K562 (cell line): ENCODE data around the gene CLVS2. TPM values are rescaled to one million over a fixed set of nuclear protein-coding genes. Genes with fewer than 3 reads are reported as not detected.

Experiments used
- ATAC-seq: fragments of 200-7000 bp; cut with Tn5 transposase; 3 replicates; pipeline ENCODE4 v1.9.1; 2020; ENCODE audit warnings: moderate library complexity
- BruUV-seq: library from RNA; stranded (reverse); fragments of 400-500 nt; replicated peaks from 2 replicates; lab custom pipeline; 2021; lab: Mats Ljungman, UMichigan
- CTCF ChIA-PET: fragments of 300-600 bp; formaldehyde crosslinking; extraction: SDS; loops from one replicate; lab custom pipeline; 2021; ENCODE audit warnings: low intra/inter-chr PET ratio; lab: Yijun Ruan, JAX
- POLR2A ChIA-PET: fragments of 300-600, 350-650 bp; sonication (Branson Sonifier 250); formaldehyde crosslinking; extraction: SDS; loops from one replicate; lab custom pipeline; 2021; ENCODE audit warnings: antibody characterized with exemption, inconsistent platforms; lab: Yijun Ruan, JAX
- DNase-seq, 4 experiments: peaks; one replicate each; pipeline versions ENCODE4 v3.0.0 to v3.0.0-alpha.2; 2011 to 2018; ENCODE audit warnings: low spot score in 3 of 4, mixed read lengths in 3 of 4; ENCODE audit errors: extremely low read depth in 1 of 4
- FAIRE-seq: peaks from 2 replicates; lab custom pipeline; 2011; peaks lifted over from hg19 to GRCh38; lab: Jason Lieb, UNC
- H2AFZ ChIP-seq: 2 replicates; pipeline ENCODE4 v1.6.0; 2011; ENCODE audit warnings: low read depth, low read length, control low read depth, inconsistent platforms
- H3K27ac ChIP-seq: fragments of 200-600 bp; 3 replicates; pipeline ENCODE4 v1.8.0; 2011; ENCODE audit warnings: low read depth, mild to moderate bottlenecking, control low read depth, inconsistent platforms, low read length, moderate library complexity, mixed read lengths; ENCODE audit errors: extremely low read depth
- H3K27me3 ChIP-seq, 2 experiments: fragments of 300-600 bp in 1 of 2; 2 replicates in 1 of 2; 3 replicates in 1 of 2; pipeline versions ENCODE4 v1.6.0 to v1.8.0; 2011; ENCODE audit warnings: inconsistent platforms in 2 of 2, low read length in 2 of 2, mild to moderate bottlenecking in 1 of 2, mixed read lengths in 1 of 2, moderate library complexity in 1 of 2; ENCODE audit not compliant: control insufficient read depth in 2 of 2, insufficient read depth in 2 of 2
- H3K36me3 ChIP-seq: fragments of 300-600 bp; 3 replicates; pipeline ENCODE4 v1.8.0; 2011; ENCODE audit warnings: mild to moderate bottlenecking, low read length, inconsistent platforms; ENCODE audit not compliant: control insufficient read depth, insufficient read depth
- H3K4me1 ChIP-seq, 2 experiments: fragments of 200-600 bp in 1 of 2; replicated peaks in 1 of 2; 2 replicates in 1 of 2; 3 replicates in 1 of 2; pipeline versions ENCODE4 v1.5.1 to v1.8.0; 2011; ENCODE audit warnings: inconsistent platforms in 2 of 2, low read length in 2 of 2, mild to moderate bottlenecking in 1 of 2, mixed read lengths in 1 of 2, moderate library complexity in 1 of 2; ENCODE audit not compliant: control insufficient read depth in 2 of 2, insufficient read depth in 2 of 2
- H3K4me2 ChIP-seq: 2 replicates; pipeline ENCODE4 v1.6.1; 2011; ENCODE audit warnings: low read length, control low read depth, inconsistent platforms, mixed read lengths; ENCODE audit not compliant: insufficient read depth
- H3K4me3 ChIP-seq: fragments of 200-600 bp; sonication (generic), shearing (Covaris generic); 2 replicates; pipeline ENCODE4 v1.5.1; 2016; ENCODE audit warnings: control low read depth, inconsistent platforms
- H3K79me2 ChIP-seq: fragments of 200-600 bp; 3 replicates; pipeline ENCODE4 v1.8.0; 2011; ENCODE audit warnings: low read length, inconsistent platforms; ENCODE audit not compliant: control insufficient read depth, insufficient read depth
- H3K9ac ChIP-seq, 2 experiments: 2 replicates each; pipeline versions ENCODE4 v1.6.0 to v1.6.1; 2011; ENCODE audit warnings: low read depth in 2 of 2, low read length in 2 of 2, control low read depth in 1 of 2, inconsistent platforms in 1 of 2, mild to moderate bottlenecking in 1 of 2, mixed read lengths in 1 of 2; ENCODE audit not compliant: insufficient read depth in 1 of 2
- H3K9me1 ChIP-seq: one replicate; pipeline ENCODE4 v1.6.0; 2011; ENCODE audit warnings: inconsistent platforms, mild to moderate bottlenecking, low read length, moderate library complexity; ENCODE audit not compliant: control insufficient read depth, insufficient read depth
- H3K9me3 ChIP-seq: replicated peaks from 2 replicates; pipeline ENCODE4 v1.5.1; 2011; ENCODE audit warnings: low read depth, low read length, inconsistent platforms; ENCODE audit not compliant: control insufficient read depth, insufficient read depth
- H4K20me1 ChIP-seq: replicated peaks from 2 replicates; pipeline ENCODE4 v1.6.1; 2011; ENCODE audit warnings: low read length, inconsistent platforms, mixed read lengths; ENCODE audit not compliant: control insufficient read depth, insufficient read depth
- CBX2 ChIP-seq: fragments of 200-600 bp; sonication (generic); IDR thresholded peaks from one replicate; pipeline ENCODE4 v1.6.1; 2012; ENCODE audit warnings: mild to moderate bottlenecking, low read length, inconsistent platforms; ENCODE audit not compliant: insufficient read depth, poor library complexity, severe bottlenecking
- GABPA ChIP-seq: fragments of 200-800 bp; sonication (Bioruptor generic); conservative IDR thresholded peaks from 2 replicates; pipeline ENCODE4 v1.6.1; 2016; ENCODE audit warnings: low read depth, missing genetic modification characterization, missing compliant biosample characterization
- MAX ChIP-seq: sonication (generic); formaldehyde crosslinking; IDR thresholded peaks from 2 replicates; pipeline ENCODE4 v1.9.0; 2022; ENCODE audit warnings: mild to moderate bottlenecking, missing genetic modification reagents
- MTF1 ChIP-seq: fragments of 250-450 bp; sonication (Bioruptor Pico); IDR thresholded peaks from 2 replicates; pipeline ENCODE4 v1.9.0; 2021; ENCODE audit warnings: moderate library complexity, mild to moderate bottlenecking, inconsistent platforms, borderline replicate concordance
- MXD1 ChIP-seq: fragments of 250-450 bp; sonication (Bioruptor Pico); IDR thresholded peaks from 2 replicates; pipeline ENCODE4 v1.8.0; 2021; ENCODE audit warnings: borderline replicate concordance, mild to moderate bottlenecking, moderate library complexity; ENCODE audit not compliant: poor library complexity, severe bottlenecking
- RERE ChIP-seq: sonication (generic); formaldehyde crosslinking; IDR thresholded peaks from 2 replicates; pipeline ENCODE4 v1.8.0; 2023; ENCODE audit warnings: missing genetic modification reagents, mild to moderate bottlenecking, borderline replicate concordance
- SMARCC2 ChIP-seq: fragments of 450-650 bp; IDR thresholded peaks from 2 replicates; pipeline ENCODE4 v1.6.1; 2017; ENCODE audit warnings: antibody characterized with exemption, moderate library complexity, mild to moderate bottlenecking, low read depth
- STAG1 ChIP-seq: sonication (generic); formaldehyde crosslinking; IDR thresholded peaks from 2 replicates; pipeline ENCODE4 v1.5.0; 2020; ENCODE audit warnings: missing genetic modification reagents, borderline replicate concordance
- TAF7 ChIP-seq: fragments of 450-650 bp; IDR thresholded peaks from 2 replicates; pipeline ENCODE4 v1.6.1; 2016; ENCODE audit warnings: missing genetic modification characterization, missing compliant biosample characterization
- ZNF165 ChIP-seq: fragments of 250-450 bp; sonication (Bioruptor Pico); IDR thresholded peaks from 2 replicates; pipeline ENCODE4 v1.4.0; 2020; ENCODE audit warnings: borderline replicate concordance
- ZNF184 ChIP-seq: sonication (generic); formaldehyde crosslinking; IDR thresholded peaks from 2 replicates; pipeline ENCODE4 v1.5.0; 2020; ENCODE audit warnings: missing genetic modification reagents
- WGBS: fragments of 100-300 bp; shearing (Covaris generic); methylation state at CpG from one replicate; pipeline ENCODE4 v1.1.6; 2016; ENCODE audit warnings: low coverage, mixed read lengths; ENCODE audit not compliant: insufficient coverage; ENCODE audit errors: missing lambda C conversion rate; 5-methylcytosine and 5-hydroxymethylcytosine counted together
- in situ Hi-C: fragments of 300-500 bp; cut with MboI; formaldehyde crosslinking; loops from 4 replicates; pipeline ENCODE4 v1.15.0; 2018; ENCODE audit warnings: inconsistent platforms, mixed read lengths
- intact Hi-C: fragments of 100-400 bp; cut with micrococcal nuclease; formaldehyde crosslinking; loops from 2 replicates; pipeline ENCODE4 v1.14.2; 2022
- polyA plus RNA-seq, 8 experiments: library from polyadenylated mRNA; depleted of rRNA in 4 of 8; stranded (reverse) in 5 of 8; unstranded in 3 of 8; fragments of >200 nt; fragmentation: Nextera tagmentation in 2 of 8; fragmentation: Illumina TruSeq in 1 of 8; extraction: Ambion mirVana in 2 of 8; extraction: Trizol in 1 of 8; gene quantifications; 2 replicates each; pipeline versions ENCODE4 v1.2.1 to v1.2.3, GENCODE V29; 2011 to 2014; ENCODE audit warnings: inconsistent platforms in 1 of 8, missing spikeins in 1 of 8
- total RNA-seq, 7 experiments: library from RNA; depleted of rRNA in 6 of 7; stranded (reverse); fragments of >200 nt in 6 of 7; fragmentation: Illumina TruSeq in 2 of 7; extraction: Trizol in 2 of 7; gene quantifications; 2 replicates each; pipeline versions ENCODE4 v1.2.1 to v1.2.3, GENCODE V29; 2011 to 2021; ENCODE audit warnings: low replicate concordance in 1 of 7

The CLVS2 gene
- total and polyA plus RNA-seq, 9 of the 15 experiments (the other 6 are each of a cell fraction or from before 2014, with no cell fraction given), result 0.01 to 0.36 (median 0.03) TPM; not detected in 3

- no peak for ATAC-seq
- Histone ChIP-seq H3K4me2 (no peak overlapping the region), H3K4me1 (no peaks in the 10 kb centered on the region), H3K79me2 (no peaks in the 10 kb centered on the region), H3K9me1 (no peaks in the 10 kb centered on the region)
- FAIRE-seq, result no peak
- no peak for DNase-seq
- TF ChIP-seq CBX2 (no peak), STAG1 (CRISPR knock-in tag) (no peak), ZNF184 (no peak), MAX (CRISPR knock-in tag) (no peak), GABPA (no peak), RERE (no peak), TAF7 (tag) (no peak), ZNF165 (CRISPR knock-in tag) (no peak), MTF1 (CRISPR knock-in tag) (no peak), SMARCC2 (no peak), MXD1 (CRISPR knock-in tag) (no peak)
- TF ChIP-seq, all 486 proteins: peak for 0
- Histone ChIP-seq H3K27me3 (no peaks in the 10 kb centered on the region), H3K9ac (no peak overlapping the region), H3K27ac (no peak overlapping the region), H2AFZ (no peak overlapping the region), H3K4me3 (no peak overlapping the region), H4K20me1 (no peaks in the 10 kb centered on the region), H3K36me3 (no peaks in the 10 kb centered on the region), H3K9me3 (no peaks in the 10 kb centered on the region; the same call in 1 of the 2 replicates)
- 5% methylated on average over 5 of the region's 5 CpGs for whole genome bisulfite sequencing
- intact Hi-C loops (no loop called here), in situ Hi-C loops (no loop called here)
- ChIA-PET POLR2A (interaction anchor here (0.7 kb wide), 1 partner anchor 215 kb away, joined by 3 read pairs; no protein-coding TSS in a partner anchor), CTCF (no interaction called here)
- no TSS peak for BruUV-seq
These were observed 21.2 kb downstream of the CLVS2 start for GRCh38 chr6:123017104-123017682.
